OCI-LY7 (cell line): ENCODE measurements around the gene PSD2. TPM values are rescaled to one million over a fixed set of nuclear protein-coding genes. Genes with fewer than 3 reads are reported as not detected.

Experiments used
- BruUV-seq: library from RNA; stranded (reverse); fragments of 400-500 nt; replicated peaks from 2 replicates; lab custom pipeline; 2021; lab: Mats Ljungman, UMichigan
- CTCF ChIA-PET: fragments of 300-600 bp; sonication (Branson Sonifier 250); formaldehyde crosslinking; loops from one replicate; lab custom pipeline; 2022; ENCODE audit warnings: antibody characterized with exemption; ENCODE audit not compliant: unreplicated experiment; lab: Charles Lee
- POLR2A ChIA-PET: fragments of 300-600 bp; sonication (Branson Sonifier 250); formaldehyde crosslinking; loops from one replicate; lab custom pipeline; 2022; ENCODE audit warnings: antibody characterized with exemption; lab: Charles Lee
- DNase-seq: peaks from one replicate; pipeline ENCODE4 v3.0.0-alpha.2; 2015; ENCODE audit warnings: low spot score
- H2AFZ ChIP-seq: fragments of 200-600 bp; sonication (generic), shearing (Covaris generic); 2 replicates; pipeline ENCODE4 v1.6.1; 2014; ENCODE audit warnings: mild to moderate bottlenecking, antibody characterized with exemption, low read length, moderate library complexity
- H3K27ac ChIP-seq: fragments of 200-600 bp; sonication (generic); 2 replicates; pipeline ENCODE4 v1.5.1; 2014; ENCODE audit warnings: mixed run types, low read depth, mild to moderate bottlenecking, moderate library complexity, low read length, inconsistent platforms; ENCODE audit not compliant: poor library complexity, severe bottlenecking
- H3K36me3 ChIP-seq: fragments of 200-600 bp; sonication (generic); 2 replicates; pipeline ENCODE4 v1.6.1; 2014; ENCODE audit warnings: mild to moderate bottlenecking, antibody characterized with exemption, low read length, moderate library complexity, mixed read lengths; ENCODE audit not compliant: insufficient read depth
- H3K4me1 ChIP-seq: fragments of 200-600 bp; sonication (generic); 2 replicates; pipeline ENCODE4 v1.5.1; 2014; ENCODE audit warnings: mild to moderate bottlenecking, low read length; ENCODE audit not compliant: insufficient read depth, poor library complexity, severe bottlenecking
- H3K4me2 ChIP-seq: fragments of 200-600 bp; sonication (generic); 2 replicates; pipeline ENCODE4 v1.6.1; 2014; ENCODE audit warnings: mild to moderate bottlenecking, low read length
- H3K4me3 ChIP-seq: fragments of 200-600 bp; sonication (generic); 2 replicates; pipeline ENCODE4 v1.5.1; 2014; ENCODE audit warnings: mild to moderate bottlenecking, low read depth, low read length; ENCODE audit not compliant: poor library complexity, severe bottlenecking
- H3K79me2 ChIP-seq: fragments of 200-600 bp; sonication (generic); 2 replicates; pipeline ENCODE4 v1.6.1; 2016; ENCODE audit warnings: low read depth, mild to moderate bottlenecking, low read length, moderate library complexity, mixed read lengths; ENCODE audit not compliant: insufficient read depth
- H3K9me2 ChIP-seq: fragments of 200-600 bp; sonication (generic); 2 replicates; pipeline ENCODE4 v1.6.1; 2016; ENCODE audit warnings: mild to moderate bottlenecking, low read length, mixed read lengths; ENCODE audit not compliant: insufficient read depth
- H3K9me3 ChIP-seq: fragments of 200-600 bp; sonication (generic); 2 replicates; pipeline ENCODE4 v1.6.1; 2014; ENCODE audit warnings: mild to moderate bottlenecking, mixed run types, low read length, mixed read lengths
- H4K20me1 ChIP-seq: fragments of 200-600 bp; sonication (generic); 2 replicates; pipeline ENCODE4 v1.6.1; 2014; ENCODE audit warnings: mild to moderate bottlenecking, antibody characterized with exemption, low read length, moderate library complexity, mixed read lengths; ENCODE audit not compliant: insufficient read depth
- CTCF ChIP-seq: fragments of 200-600 bp; sonication (generic); conservative IDR thresholded peaks from 2 replicates; pipeline ENCODE4 v1.5.1; 2014; ENCODE audit warnings: mild to moderate bottlenecking, antibody characterized with exemption, low read length, moderate library complexity, mixed read lengths
- EZH2phosphoT487 ChIP-seq: fragments of 200-600 bp; sonication (generic); IDR thresholded peaks from 2 replicates; pipeline ENCODE4 v1.6.1; 2018; ENCODE audit warnings: low read depth, borderline replicate concordance, mild to moderate bottlenecking, mixed run types, antibody characterized with exemption, low read length, moderate library complexity, mixed read lengths
- intact Hi-C: fragments of 100-400 bp; cut with micrococcal nuclease; formaldehyde crosslinking; loops from one replicate; pipeline ENCODE4 v1.10.0; 2022; ENCODE audit not compliant: unreplicated experiment
- total RNA-seq, 2 experiments: library from RNA; depleted of rRNA in 1 of 2; stranded (reverse); fragments of >200 nt in 1 of 2; shearing (Covaris generic) in 1 of 2; gene quantifications; 2 replicates each; pipeline ENCODE4 v1.2.3, GENCODE V29; 2014 to 2022

Gene PSD2
- total RNA-seq, 2 experiments from 2014 or later = 0.11 to 0.13 TPM

GRCh38 chr5:139760066-139761056 lies 35.2 kb upstream of the PSD2 start:
- H3K36me3 ChIP-seq = no peaks in the 10 kb centered on the region
- peak overlapping the region; percentile 35 for H3K4me2 ChIP-seq
- peaks cover 47% of the 10 kb centered on the region for H3K4me1 ChIP-seq
- H3K4me3 ChIP-seq = no peak overlapping the region
- H3K9me2 ChIP-seq = no peaks in the 10 kb centered on the region
- H3K9me3 ChIP-seq = no peaks in the 10 kb centered on the region
- H3K79me2 ChIP-seq = no peaks in the 10 kb centered on the region
- TF ChIP-seq CTCF = no peak
- TF ChIP-seq EZH2phosphoT487 = no peak
- peak; percentile 48 for DNase-seq
- POLR2A ChIA-PET = no interaction called here
- H2AFZ ChIP-seq = no peak overlapping the region
- BruUV-seq = no TSS peak
- no peak overlapping the region for H3K27ac ChIP-seq
- H4K20me1 ChIP-seq = no peaks in the 10 kb centered on the region
- intact Hi-C loops = no loop called here
- CTCF ChIA-PET = interaction anchor here (0.5 to 1.1 kb wide), 2 partner anchors 15 to 105 kb away, joined by 3 to 5 read pairs; no protein-coding TSS in a partner anchor

- Histone ChIP-seq H3K4me1 (peaks cover 40% of the 10 kb centered on the region), H3K9me2 (no peaks in the 10 kb centered on the region), H4K20me1 (no peaks in the 10 kb centered on the region), H3K9me3 (no peaks in the 10 kb centered on the region), H3K27ac (no peak overlapping the region), H3K4me2 (no peak overlapping the region), H3K4me3 (no peak overlapping the region), H3K36me3 (no peaks in the 10 kb centered on the region), H3K79me2 (no peaks in the 10 kb centered on the region), H2AFZ (no peak overlapping the region)
- ChIA-PET CTCF (interaction anchor here (0.5 kb wide), 1 partner anchor 105 kb away, joined by 5 read pairs; no protein-coding TSS in a partner anchor), POLR2A (no interaction called here)
- no TSS peak for BruUV-seq
- no peak for DNase-seq
- intact Hi-C loops = no loop called here
- TF ChIP-seq EZH2phosphoT487 = no peak
- no peak for TF ChIP-seq CTCF
These were observed 34.6 kb upstream of the PSD2 start for GRCh38 chr5:139761057-139761450.

DNA sequence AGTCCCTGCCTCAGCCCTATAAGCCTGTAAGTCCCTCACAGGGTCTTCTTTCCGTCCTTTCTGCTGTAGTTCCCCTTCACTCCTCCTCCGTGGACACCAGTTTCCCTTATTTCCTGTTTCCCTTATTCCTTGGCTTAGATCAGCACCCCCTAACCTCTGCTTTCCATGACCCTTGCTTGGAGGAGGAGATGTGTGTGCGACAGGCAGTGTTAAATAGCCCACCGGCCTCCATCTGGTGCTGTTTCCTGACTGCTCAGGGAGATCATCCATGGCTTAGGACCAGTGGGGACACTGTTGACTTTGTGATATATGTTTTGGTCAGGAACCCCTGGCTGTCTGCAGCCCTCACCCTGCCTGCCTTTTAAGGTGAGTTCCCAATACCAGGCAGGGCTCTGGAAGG lies 34.1 kb upstream of the PSD2 start:
- no peak for TF ChIP-seq EZH2phosphoT487
- no peak for TF ChIP-seq CTCF
- no peak for DNase-seq
- no peaks in the 10 kb centered on the region for H3K79me2 ChIP-seq
- ChIA-PET CTCF (no interaction called here), POLR2A (no interaction called here)
- intact Hi-C loops = no loop called here
- H3K4me1 ChIP-seq = peaks cover 40% of the 10 kb centered on the region
- BruUV-seq = no TSS peak
- no peak overlapping the region for H3K4me2 ChIP-seq
- H3K36me3 ChIP-seq = no peaks in the 10 kb centered on the region
- H4K20me1 ChIP-seq = no peaks in the 10 kb centered on the region
- H2AFZ ChIP-seq = no peak overlapping the region
- H3K27ac ChIP-seq = no peak overlapping the region
- H3K4me3 ChIP-seq = no peak overlapping the region
- H3K9me3 ChIP-seq = no peaks in the 10 kb centered on the region
- H3K9me2 ChIP-seq = no peaks in the 10 kb centered on the region
